Activated T-cell treated with anti-CD3 and anti-CD28 coated beads, Interleukin-2, amount 50 U/mL, for 4 hours (primary cell): ENCODE measurements around the gene DHCR24. TPM values are rescaled to one million over a fixed set of nuclear protein-coding genes. Genes with fewer than 3 reads are reported as not detected.

Source experiments
- ATAC-seq, 2 donors: fragments of 200-7000 bp; cut with Tn5 transposase; one replicate each; pipeline ENCODE4 v1.10.0; 2021
- DNase-seq: peaks from one replicate; pipeline ENCODE4 v3.0.0-alpha.2; 2020
- H3K27me3 Mint-ChIP-seq: one replicate; pipeline ENCODE4 v1.8.0; 2021; ENCODE audit warnings: low read depth, mixed read lengths
- H3K36me3 Mint-ChIP-seq: one replicate; pipeline ENCODE4 v1.8.0; 2022; ENCODE audit warnings: mixed read lengths; ENCODE audit not compliant: insufficient read depth
- H3K4me1 Mint-ChIP-seq: one replicate; pipeline ENCODE4 v1.8.0; 2021; ENCODE audit warnings: low read depth, mixed read lengths
- H3K4me3 Mint-ChIP-seq: one replicate; pipeline ENCODE4 v1.8.0; 2021; ENCODE audit warnings: mild to moderate bottlenecking, moderate library complexity, mixed read lengths
- H3K9me3 Mint-ChIP-seq: one replicate; pipeline ENCODE4 v1.8.0; 2021; ENCODE audit warnings: mixed read lengths
- total RNA-seq, 3 donors: library from RNA; stranded (reverse); gene quantifications; one replicate each; pipeline ENCODE4 v1.2.1, GENCODE V29; 2021

DHCR24 gene
- total RNA-seq, 3 donors from 2014 or later = 53.0 to 70.5 (median 66.8) TPM

GRCh38 chr1:54849219-54850068 lies 37.6 kb downstream of the DHCR24 start:
- no peaks in the 10 kb centered on the region for H3K9me3 Mint-ChIP-seq
- DNase-seq (no peak), ATAC-seq (no peak)
- H3K4me1 Mint-ChIP-seq = no peaks in the 10 kb centered on the region
- H3K27me3 Mint-ChIP-seq = no peaks in the 10 kb centered on the region
- H3K4me3 Mint-ChIP-seq = no peak overlapping the region
- peaks cover 7% of the 10 kb centered on the region for H3K36me3 Mint-ChIP-seq

- no peaks in the 10 kb centered on the region for H3K27me3 Mint-ChIP-seq
- DNase-seq (no peak), ATAC-seq (no peak)
- H3K4me1 Mint-ChIP-seq = no peaks in the 10 kb centered on the region
- H3K36me3 Mint-ChIP-seq = peaks cover 7% of the 10 kb centered on the region
- H3K9me3 Mint-ChIP-seq = no peaks in the 10 kb centered on the region
- H3K4me3 Mint-ChIP-seq = no peak overlapping the region
These were observed 38.7 kb downstream of the DHCR24 start for GRCh38 chr1:54848134-54848948.

- ATAC-seq = no peak
- no peaks in the 10 kb centered on the region for H3K4me1 Mint-ChIP-seq
- peaks cover 5% of the 10 kb centered on the region for H3K36me3 Mint-ChIP-seq
- no peak for DNase-seq
- no peak overlapping the region for H3K4me3 Mint-ChIP-seq
- H3K27me3 Mint-ChIP-seq = no peaks in the 10 kb centered on the region
- H3K9me3 Mint-ChIP-seq = no peaks in the 10 kb centered on the region
These were observed 40.2 kb downstream of the DHCR24 start for GRCh38 chr1:54846716-54847284.

- Mint-ChIP-seq H3K27me3 (no peaks in the 10 kb centered on the region), H3K36me3 (peaks cover 5% of the 10 kb centered on the region), H3K4me3 (no peak overlapping the region), H3K4me1 (no peaks in the 10 kb centered on the region), H3K9me3 (no peaks in the 10 kb centered on the region)
- ATAC-seq (no peak), DNase-seq (no peak)
These were observed 40.7 kb downstream of the DHCR24 start for GRCh38 chr1:54846301-54846700.

GRCh38 chr1:54845772-54846171 lies 41.2 kb downstream of the DHCR24 start:
- no peak for ATAC-seq
- no peak for DNase-seq
- H3K4me3 Mint-ChIP-seq = no peak overlapping the region
- H3K4me1 Mint-ChIP-seq = no peaks in the 10 kb centered on the region
- H3K9me3 Mint-ChIP-seq = no peaks in the 10 kb centered on the region
- no peaks in the 10 kb centered on the region for H3K27me3 Mint-ChIP-seq
- H3K36me3 Mint-ChIP-seq = peaks cover 5% of the 10 kb centered on the region

GRCh38 chr1:54844564-54844963 lies 42.4 kb downstream of the DHCR24 start:
- Mint-ChIP-seq H3K4me3 (no peak overlapping the region), H3K36me3 (no peaks in the 10 kb centered on the region), H3K4me1 (no peaks in the 10 kb centered on the region), H3K27me3 (no peaks in the 10 kb centered on the region), H3K9me3 (no peaks in the 10 kb centered on the region)
- DNase-seq (no peak), ATAC-seq (no peak)

GRCh38 chr1:54843449-54843848 lies 43.5 kb downstream of the DHCR24 start:
- no peaks in the 10 kb centered on the region for H3K36me3 Mint-ChIP-seq
- H3K4me1 Mint-ChIP-seq = no peaks in the 10 kb centered on the region
- ATAC-seq (no peak), DNase-seq (no peak)
- no peak overlapping the region for H3K4me3 Mint-ChIP-seq
- H3K9me3 Mint-ChIP-seq = no peaks in the 10 kb centered on the region
- H3K27me3 Mint-ChIP-seq = no peaks in the 10 kb centered on the region

- Mint-ChIP-seq H3K36me3 (no peaks in the 10 kb centered on the region), H3K4me1 (no peaks in the 10 kb centered on the region), H3K27me3 (no peaks in the 10 kb centered on the region), H3K4me3 (no peak overlapping the region), H3K9me3 (no peaks in the 10 kb centered on the region)
- no peak for DNase-seq
- ATAC-seq = no peak
These were observed 44.0 kb downstream of the DHCR24 start for GRCh38 chr1:54842963-54843362.

- Mint-ChIP-seq H3K4me3 (no peak overlapping the region), H3K36me3 (no peaks in the 10 kb centered on the region), H3K9me3 (no peaks in the 10 kb centered on the region), H3K4me1 (no peaks in the 10 kb centered on the region), H3K27me3 (no peaks in the 10 kb centered on the region)
- ATAC-seq (no peak), DNase-seq (no peak)
These were observed 44.6 kb downstream of the DHCR24 start for GRCh38 chr1:54842206-54842915.

GRCh38 chr1:54839824-54840223 lies 47.2 kb downstream of the DHCR24 start:
- ATAC-seq (no peak), DNase-seq (no peak)
- Mint-ChIP-seq H3K4me1 (no peaks in the 10 kb centered on the region), H3K4me3 (no peak overlapping the region), H3K9me3 (no peaks in the 10 kb centered on the region), H3K36me3 (no peaks in the 10 kb centered on the region), H3K27me3 (no peaks in the 10 kb centered on the region)

GRCh38 chr1:54838565-54839180 lies 48.3 kb downstream of the DHCR24 start:
- no peak for DNase-seq
- Mint-ChIP-seq H3K36me3 (no peaks in the 10 kb centered on the region), H3K27me3 (no peaks in the 10 kb centered on the region), H3K9me3 (no peaks in the 10 kb centered on the region), H3K4me1 (no peaks in the 10 kb centered on the region), H3K4me3 (no peak overlapping the region)
- no peak for ATAC-seq

- Mint-ChIP-seq H3K4me1 (no peaks in the 10 kb centered on the region), H3K27me3 (no peaks in the 10 kb centered on the region)
These were observed 49.8 kb downstream of the DHCR24 start for GRCh38 chr1:54837002-54837853.

GRCh38 chr1:54836594-54836993 lies 50.4 kb downstream of the DHCR24 start:
- Mint-ChIP-seq H3K4me1 (no peaks in the 10 kb centered on the region), H3K36me3 (no peaks in the 10 kb centered on the region), H3K4me3 (no peak overlapping the region), H3K9me3 (peaks cover under 1% of the 10 kb centered on the region), H3K27me3 (no peaks in the 10 kb centered on the region)
- no peak for DNase-seq
- no peak for ATAC-seq

More at GRCh38 chr1:54837002-54837853, 49.8 kb downstream of the DHCR24 start:
- Mint-ChIP-seq H3K9me3 (no peaks in the 10 kb centered on the region), H3K36me3 (no peaks in the 10 kb centered on the region), H3K4me3 (no peak overlapping the region)
- no peak for ATAC-seq
- no peak for DNase-seq
